Mucosa of descending colon (tissue), 3 donors: ENCODE data around the gene RASAL3. TPM values are rescaled to one million over a fixed set of nuclear protein-coding genes. Genes with fewer than 3 reads are reported as not detected.

ENCODE experiments used
- ATAC-seq: fragments of 200-7000 bp; cut with Tn5 transposase; one replicate; pipeline ENCODE4 v1.9.1; 2020; ENCODE audit warnings: mild to moderate bottlenecking, moderate library complexity
- DNase-seq, 3 donors: peaks; one replicate each; pipeline ENCODE4 v3.0.0-alpha.2; 2020
- H3K36me3 ChIP-seq: fragments of 200-600 bp; one replicate; pipeline ENCODE4 v1.8.0; 2021; ENCODE audit warnings: low read depth, mild to moderate bottlenecking
- H3K4me1 ChIP-seq: fragments of 200-600 bp; one replicate; pipeline ENCODE4 v1.8.0; 2021; ENCODE audit warnings: low read depth, mild to moderate bottlenecking
- H3K4me3 ChIP-seq: fragments of 200-600 bp; one replicate; pipeline ENCODE4 v1.8.0; 2021; ENCODE audit warnings: mild to moderate bottlenecking
- H3K9me3 ChIP-seq: fragments of 200-600 bp; one replicate; pipeline ENCODE4 v1.8.0; 2021; ENCODE audit warnings: mild to moderate bottlenecking
- CTCF ChIP-seq: fragments of 200-600 bp; IDR thresholded peaks from one replicate; pipeline ENCODE4 v1.8.0; 2022; ENCODE audit warnings: antibody characterized with exemption, mild to moderate bottlenecking
- intact Hi-C, 2 donors: fragments of 100-400 bp; cut with DNase I in 1 of 2; cut with micrococcal nuclease in 1 of 2; formaldehyde crosslinking; loops; one replicate each; pipeline versions ENCODE4 v1.11.0 to v1.11.1; 2022; cut with DNase I, micrococcal nuclease
- microRNA-seq: library from miRNA; unstranded; fragments of <30 nt; microRNA quantifications from one replicate; pipeline ENCODE4, GENCODE V29; 2019
- total RNA-seq, 3 donors: library from RNA; stranded (reverse); fragmentation: NEBNext Ultra II Directional in 2 of 3; extraction: Animal tissue kit (Norgen Biotek cat#: 25700) in 2 of 3; gene quantifications; one replicate each; pipeline versions ENCODE4 v1.2.1 to v1.2.4, GENCODE V29; 2021 to 2023
- donor health status: DM: no; HTN: no; CAD: no; lungs with moderate emphysema.
- donor health status: DM: no; HTN: no; CAD: no.
- donor health status: DM: no; HTN: yes; CAD: no.

The RASAL3 gene
- total RNA-seq, 3 donors from 2014 or later: 4.0 to 5.2 (median 5.1) TPM

- Histone ChIP-seq H3K4me3 (no peak overlapping the region), H3K9me3 (no peaks in the 10 kb centered on the region), H3K4me1 (peaks cover 11% of the 10 kb centered on the region), H3K36me3 (peaks cover 18% of the 10 kb centered on the region)
- intact Hi-C loops: no loop called here
- ATAC-seq (no peak), DNase-seq (no peak)
- no peak for TF ChIP-seq CTCF
Measured at GRCh38 chr19:15403151-15403531, 61.2 kb downstream of the RASAL3 start.

GRCh38 chr19:15402411-15403150, 61.8 kb downstream of the RASAL3 start:
- intact Hi-C loops: no loop called here
- DNase-seq: no peak
- Histone ChIP-seq H3K36me3 (peaks cover 23% of the 10 kb centered on the region), H3K4me1 (peaks cover 11% of the 10 kb centered on the region), H3K4me3 (no peak overlapping the region), H3K9me3 (no peaks in the 10 kb centered on the region)
- ATAC-seq: no peak
- TF ChIP-seq CTCF: no peak

Small RNA genes lying within 50 kb of the gene (microRNA-seq; reads per million reads assigned to microRNA genes)
- not detected for gene MIR1470

Other genes starting within 250 kb of the RASAL3 start
- gene EPHX3, start 232.1 kb downstream of the RASAL3 start, total RNA-seq: under 1 TPM in 1 of 3 donors, not detected in 2; 0.58 TPM
- 100 to 1,000 TPM in 1 of 3 donors, 10 to 100 TPM in 2; 78.3 to 104 (median 82.6) TPM for gene BRD4, start 132.0 kb downstream of the RASAL3 start, total RNA-seq
- gene AKAP8, start 84.8 kb downstream of the RASAL3 start, total RNA-seq: 10 to 100 TPM; 37.8 to 50.0 (median 41.3) TPM
- gene AKAP8L, start 45.6 kb downstream of the RASAL3 start, total RNA-seq: 100 to 1,000 TPM in 1 of 3 donors, 10 to 100 TPM in 2; 74.4 to 111 (median 96.0) TPM
- 10 to 100 TPM; 26.7 to 39.9 (median 28.1) TPM for gene WIZ, start 14.6 kb downstream of the RASAL3 start, total RNA-seq
- gene PGLYRP2, start 15.0 kb upstream of the RASAL3 start, total RNA-seq: not detected
- under 1 TPM in 2 of 3 donors, not detected in 1; 0.12 to 0.19 TPM for gene CYP4F22, start 44.0 kb upstream of the RASAL3 start, total RNA-seq
- not detected for gene CYP4F8, start 150.7 kb upstream of the RASAL3 start, total RNA-seq
- gene CYP4F3, start 176.4 kb upstream of the RASAL3 start, total RNA-seq: 1 to 10 TPM; 2.7 to 7.8 (median 4.3) TPM
- 100 to 1,000 TPM in 1 of 3 donors, 10 to 100 TPM in 2; 62.8 to 179 (median 70.5) TPM for gene CYP4F12, start 208.5 kb upstream of the RASAL3 start, total RNA-seq